Embryonic facial prominence (tissue), 1 donor: ENCODE measurements around the gene ZFYVE16.
A peak's percentile ranks its signal among the peaks of the same experiment; 100 is the strongest.
"Not testable (repeated sequence)": the region's sequence is repeated elsewhere in the genome, so short reads cannot be mapped to it uniquely, and the experiment has no call there.

Experiments
- DNase-seq: peaks from one replicate; pipeline ENCODE4 v3.0.0-alpha.2; 2016; ENCODE audit errors: extremely low spot score

ZFYVE16 gene

DNA sequence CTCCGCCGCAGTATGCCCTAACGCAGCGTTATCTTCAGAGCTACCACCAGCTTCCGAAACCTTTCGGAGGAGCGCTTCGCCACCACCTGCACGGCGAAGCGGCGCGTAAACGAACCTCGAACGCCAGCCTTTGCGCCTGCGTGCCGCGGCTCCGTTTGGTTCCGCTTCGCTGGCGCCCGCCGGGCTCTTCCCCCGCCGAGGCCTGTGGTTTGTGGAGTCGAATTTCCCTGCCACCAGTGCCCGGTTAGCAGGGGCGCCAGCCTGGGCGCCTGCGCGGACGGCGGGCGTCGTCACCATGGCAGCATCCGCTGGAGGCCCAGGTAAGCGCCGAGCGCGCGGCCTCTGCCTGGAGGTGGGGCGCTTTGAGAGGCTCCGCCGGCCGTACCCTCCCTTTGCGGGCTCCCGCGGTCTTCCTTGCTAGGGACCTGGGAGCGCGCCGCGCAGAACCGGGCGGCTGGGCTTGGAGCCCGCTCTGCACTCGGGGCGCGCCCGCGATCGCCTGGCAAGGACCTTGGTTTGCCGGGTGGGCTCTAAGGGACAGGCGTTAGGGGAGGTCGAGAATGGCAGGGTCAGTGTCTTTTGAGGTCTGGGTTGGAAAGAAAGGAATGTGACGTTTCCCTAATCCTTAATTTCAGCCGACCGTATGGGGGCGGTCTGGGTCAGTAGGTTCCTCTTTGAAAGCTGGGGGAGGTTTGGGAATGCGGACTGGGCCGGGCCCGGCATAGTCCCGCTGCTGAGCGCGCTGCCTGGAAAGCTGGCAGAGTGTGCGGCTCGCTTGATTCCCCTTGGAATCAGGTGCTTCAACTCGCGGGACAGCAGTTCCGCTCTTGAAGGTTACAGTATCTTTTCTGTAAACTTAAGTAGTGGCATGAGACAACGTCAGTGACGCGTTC is 80.2 kb downstream of the ZFYVE16 start, which contains the start of gene FAM151B:
Gene FAM151B (plus strand): TSS at position 272 of the 893 bp plus-strand sequence. CDS start 24 bp downstream, at position 296.
- DNase-seq: peak; percentile 79

DNA sequence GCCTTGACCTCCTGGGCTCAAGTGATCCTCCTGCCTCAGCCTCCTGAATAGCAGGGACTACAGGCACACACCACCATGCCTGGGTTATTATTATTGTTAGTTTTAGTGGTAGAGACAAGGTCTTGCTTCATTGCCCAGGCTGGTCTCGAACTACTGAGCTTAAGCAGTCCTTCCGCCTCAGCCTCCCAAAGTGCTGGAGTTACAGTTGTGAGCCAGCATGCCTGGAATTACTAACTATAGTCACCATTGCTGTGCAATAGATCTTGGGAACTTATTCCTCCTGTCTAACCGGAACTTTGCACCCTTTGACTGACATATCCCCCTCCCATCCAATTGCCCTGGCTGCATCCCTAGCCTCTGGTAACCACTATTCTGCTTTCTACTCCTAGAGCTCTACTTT is 83.4 kb downstream of the ZFYVE16 start:
- DNase-seq: no peak

- no peak for DNase-seq
These were observed 84.9 kb downstream of the ZFYVE16 start for GRCh38 chr5:80492741-80493140.

- DNase-seq: not testable (repeated sequence)
These were observed 85.6 kb downstream of the ZFYVE16 start for GRCh38 chr5:80493443-80493842.

DNA sequence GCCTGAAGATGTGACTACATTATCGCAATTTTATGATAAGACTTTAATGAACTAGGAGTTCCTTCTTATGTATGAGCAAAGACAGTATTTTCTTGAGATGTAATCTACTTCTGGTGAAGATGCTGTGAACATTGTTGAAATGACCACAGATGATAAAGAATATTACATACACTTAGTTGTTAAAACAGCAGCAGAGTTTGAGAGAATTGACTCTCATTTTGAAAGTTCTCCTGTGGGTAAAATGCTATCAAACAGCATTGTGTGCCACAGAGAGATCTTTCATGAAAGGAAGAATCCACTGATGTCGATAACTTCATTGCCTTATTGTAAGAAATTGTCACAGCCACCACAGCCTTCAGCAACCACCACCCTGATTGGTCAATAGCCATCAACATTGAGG is 88.0 kb downstream of the ZFYVE16 start:
- DNase-seq: no peak

- no peak for DNase-seq
These were observed 94.9 kb downstream of the ZFYVE16 start for GRCh38 chr5:80502800-80503199.

- DNase-seq: no peak
These were observed 95.8 kb downstream of the ZFYVE16 start for GRCh38 chr5:80503641-80504040.

DNA sequence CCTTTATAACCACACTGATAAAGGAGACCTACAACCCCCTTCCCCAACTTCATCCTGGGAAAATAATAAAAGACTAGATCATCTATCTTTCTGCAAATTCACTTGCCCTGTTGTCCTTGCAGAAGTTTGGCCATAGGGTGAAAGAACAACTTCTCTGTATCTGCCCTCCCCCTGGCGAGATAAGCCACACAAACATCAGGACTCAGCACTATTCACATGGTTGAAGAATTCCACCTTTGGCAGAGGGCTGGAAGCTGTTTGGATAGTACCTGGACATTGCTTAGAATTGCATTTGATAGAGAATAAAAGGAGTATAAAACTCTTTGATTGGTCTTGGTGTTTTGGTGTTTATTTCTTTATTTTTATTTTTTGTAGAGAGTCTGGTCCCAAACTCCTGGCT is 97.0 kb downstream of the ZFYVE16 start:
- no peak for DNase-seq

- DNase-seq: no peak
These were observed 99.8 kb downstream of the ZFYVE16 start for GRCh38 chr5:80507663-80508062.

DNA sequence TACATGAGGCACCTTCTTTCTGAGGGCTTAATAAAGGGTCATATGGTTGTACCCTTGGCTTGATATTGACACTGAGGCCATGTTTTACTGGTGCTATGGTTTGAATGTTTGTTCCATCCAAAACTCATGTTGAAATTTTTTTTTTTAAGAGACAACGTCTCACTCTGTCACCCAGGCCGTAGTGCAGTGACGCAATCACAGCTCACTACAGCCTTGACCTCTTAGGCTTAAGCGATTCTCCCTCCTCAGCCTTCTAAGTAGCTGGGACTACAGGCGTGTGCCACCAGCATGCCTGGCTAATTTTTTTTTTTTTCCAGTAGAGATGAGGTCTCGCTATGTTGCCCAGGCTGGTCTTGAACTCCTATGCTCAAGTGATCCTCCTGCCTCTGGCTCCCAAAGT is 101.0 kb downstream of the ZFYVE16 start:
- no peak for DNase-seq

- DNase-seq: no peak
These were observed 101.5 kb downstream of the ZFYVE16 start for GRCh38 chr5:80509362-80509761.

GRCh38 chr5:80516826-80517225 is 109.0 kb downstream of the ZFYVE16 start:
- DNase-seq: no peak
